CD4-positive, alpha-beta T cell treated with Interleukin-2 at 100 ng/mL for 4 hours (primary cell): ENCODE results near the gene CADM1.

ENCODE experiments used
- DNase-seq: peaks from one replicate; pipeline ENCODE4 v3.0.0-alpha.2; 2020; ENCODE audit warnings: low spot score

CADM1 gene

DNA sequence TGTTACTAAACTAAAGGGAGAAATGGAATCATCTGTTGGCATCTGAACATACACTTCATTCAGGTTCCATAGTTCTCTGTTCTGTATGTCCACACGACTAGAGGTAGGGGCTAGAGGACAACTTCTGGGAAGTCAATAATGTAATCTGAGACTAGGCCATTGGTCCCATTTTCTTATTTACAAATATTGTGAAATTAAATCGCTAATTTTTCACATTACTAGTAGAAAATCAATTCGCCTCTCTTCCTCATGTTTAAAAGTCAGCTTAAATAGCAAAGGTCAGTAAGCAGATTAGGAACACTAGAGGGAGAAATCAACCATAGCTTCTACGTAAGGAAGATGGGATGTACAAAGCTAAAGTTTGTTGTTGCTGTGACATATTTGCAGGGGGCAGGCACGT lies 59.7 kb downstream of the CADM1 start:
- no peak for DNase-seq

DNA sequence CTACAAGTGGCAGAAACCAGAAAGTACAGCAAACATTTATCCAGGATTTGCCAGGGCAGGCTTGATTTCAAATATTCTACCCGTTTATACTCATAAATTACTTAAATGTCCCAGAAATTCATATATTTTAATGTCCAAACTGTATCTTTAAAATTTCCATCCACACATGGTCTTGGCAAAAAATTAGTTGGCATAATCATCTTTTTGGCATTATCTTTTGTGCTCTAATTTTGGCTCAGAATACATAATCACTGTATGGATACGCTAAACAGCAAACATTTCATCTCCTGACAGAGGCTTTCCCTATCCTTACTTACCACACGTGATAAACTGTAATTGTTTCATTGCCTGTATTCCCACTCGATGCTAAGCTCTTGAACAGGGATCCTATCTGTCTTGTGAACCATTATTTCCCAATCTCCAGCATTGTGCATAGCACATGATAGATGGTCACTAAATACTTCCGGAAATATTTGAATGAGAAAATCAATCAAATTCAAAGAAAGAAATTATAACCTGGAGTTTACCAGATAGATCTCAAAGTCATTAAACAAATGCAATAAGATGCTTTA lies 64.2 kb downstream of the CADM1 start:
- no peak for DNase-seq

DNA sequence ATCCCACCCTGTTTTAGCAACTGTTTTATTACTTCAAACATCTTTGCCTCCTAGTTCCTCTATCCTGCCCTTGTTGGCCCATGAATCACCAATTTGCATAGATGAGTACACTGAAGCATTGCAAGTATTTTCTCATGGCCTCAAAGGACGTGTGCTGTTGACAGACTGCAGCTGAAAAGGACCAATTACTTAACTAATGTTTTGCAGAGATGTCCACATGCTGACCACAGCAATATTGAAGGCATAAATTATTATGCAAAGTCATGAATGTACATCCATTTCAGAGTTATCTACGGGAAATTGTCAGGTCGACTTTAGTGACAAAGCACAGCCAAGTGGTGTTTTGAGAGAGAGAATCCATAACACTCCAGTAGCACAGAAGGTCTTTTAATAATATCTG lies 64.8 kb downstream of the CADM1 start:
- DNase-seq: no peak

DNA sequence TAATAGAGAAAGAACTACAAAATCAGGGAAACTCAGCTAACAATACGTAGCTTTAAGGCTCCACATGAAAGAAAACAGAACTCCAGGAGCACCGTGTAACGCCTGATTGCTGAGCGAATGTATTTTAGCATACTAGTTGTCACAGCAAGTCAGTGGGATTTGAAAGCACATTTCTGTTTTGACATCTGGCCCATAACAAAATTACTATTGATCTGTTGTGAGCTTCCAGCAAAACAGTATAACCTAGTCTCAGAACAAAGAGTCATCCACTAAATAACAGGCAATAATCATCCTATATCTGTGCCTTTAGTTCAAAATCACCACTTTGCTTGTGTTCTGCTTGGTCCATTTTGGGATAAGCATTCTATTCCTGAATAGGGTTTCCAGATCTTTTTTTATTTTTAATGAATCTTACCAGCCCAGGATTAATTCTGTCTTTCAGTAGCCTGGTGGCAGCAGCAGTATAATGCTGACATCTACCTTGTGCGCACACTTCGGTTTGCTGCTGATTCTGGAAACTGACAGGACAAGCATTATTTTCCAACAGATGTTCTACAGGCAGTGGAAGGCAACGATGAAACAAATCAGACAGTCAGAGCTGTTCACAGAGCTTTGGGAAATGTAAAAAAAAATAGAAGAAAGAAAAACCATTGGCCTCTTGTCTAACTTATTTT lies 66.2 kb downstream of the CADM1 start:
- DNase-seq: no peak

DNA sequence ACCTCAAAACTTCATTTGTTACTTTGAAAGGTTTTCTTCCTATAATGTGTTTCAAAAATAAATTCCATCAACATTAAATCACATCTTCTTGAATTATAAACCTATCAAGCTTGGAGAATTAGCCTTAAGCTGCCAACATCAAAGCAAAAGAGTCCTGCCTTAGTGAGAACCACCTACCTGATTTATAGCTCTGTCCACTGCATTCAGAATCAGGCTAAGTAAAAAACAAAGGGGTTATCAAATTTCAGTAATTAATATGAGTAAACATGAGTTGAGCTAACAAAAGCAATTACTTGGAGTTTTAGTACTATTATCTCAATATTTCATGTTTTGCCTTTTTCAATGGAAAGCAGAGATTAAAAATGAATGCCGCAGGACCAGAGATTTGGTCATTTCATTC lies 73.9 kb downstream of the CADM1 start:
- no peak for DNase-seq

DNA sequence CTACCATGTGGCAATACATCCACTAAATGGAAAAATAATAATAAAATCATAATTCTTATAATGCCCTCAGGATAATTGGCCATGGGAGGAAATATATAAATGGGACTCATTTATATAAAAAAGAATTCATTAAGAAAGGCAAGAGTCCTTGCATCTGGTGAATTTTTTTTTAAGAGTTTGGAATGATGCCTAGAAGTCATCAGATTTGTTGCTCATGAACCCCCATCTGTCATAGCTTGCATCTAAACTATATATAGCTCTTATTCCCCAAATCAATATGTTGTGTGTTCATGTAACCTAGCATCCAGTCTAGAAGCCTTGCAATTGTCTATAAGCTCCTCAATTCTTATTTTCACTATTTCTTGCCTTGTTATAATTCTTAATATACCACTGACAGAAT lies 75.9 kb downstream of the CADM1 start:
- no peak for DNase-seq

DNA sequence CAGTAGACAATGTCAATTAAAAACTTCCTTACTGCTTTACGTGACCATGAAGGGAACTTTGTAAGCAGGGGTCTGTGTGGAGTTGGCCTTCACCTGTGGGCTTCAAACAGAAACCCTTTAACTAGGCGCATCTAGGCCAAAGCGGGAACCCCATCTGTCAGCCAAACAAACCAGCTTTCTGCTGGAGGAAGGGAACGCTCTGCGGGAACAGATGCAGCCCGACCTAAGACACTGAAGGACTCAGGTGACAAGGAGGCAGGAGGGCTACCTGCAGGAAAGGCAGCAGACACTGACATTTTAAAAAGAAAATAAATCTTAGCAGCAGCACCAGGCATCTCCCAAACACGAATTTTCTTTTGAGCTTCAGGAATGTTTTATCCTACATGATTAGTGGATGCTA lies 78.4 kb downstream of the CADM1 start:
- DNase-seq: no peak

DNA sequence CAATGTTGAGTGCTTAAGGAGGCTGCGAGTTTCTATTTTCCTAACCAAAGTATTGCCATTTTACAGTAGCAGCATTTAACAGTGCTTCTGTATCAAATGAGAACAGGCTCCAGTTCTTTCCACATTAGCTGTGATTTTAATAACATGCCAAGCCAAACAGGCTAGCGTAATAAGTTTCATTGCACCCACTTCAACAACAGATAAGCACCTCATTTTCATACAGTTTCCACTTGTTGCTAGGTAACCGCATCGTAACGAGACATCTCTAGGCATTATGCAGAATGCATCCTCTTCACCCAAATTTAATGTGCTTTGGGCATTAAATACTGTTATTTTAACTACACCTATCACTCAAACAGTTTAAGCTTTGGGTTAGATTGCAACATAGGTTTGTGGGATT lies 79.0 kb downstream of the CADM1 start:
- DNase-seq: no peak

DNA sequence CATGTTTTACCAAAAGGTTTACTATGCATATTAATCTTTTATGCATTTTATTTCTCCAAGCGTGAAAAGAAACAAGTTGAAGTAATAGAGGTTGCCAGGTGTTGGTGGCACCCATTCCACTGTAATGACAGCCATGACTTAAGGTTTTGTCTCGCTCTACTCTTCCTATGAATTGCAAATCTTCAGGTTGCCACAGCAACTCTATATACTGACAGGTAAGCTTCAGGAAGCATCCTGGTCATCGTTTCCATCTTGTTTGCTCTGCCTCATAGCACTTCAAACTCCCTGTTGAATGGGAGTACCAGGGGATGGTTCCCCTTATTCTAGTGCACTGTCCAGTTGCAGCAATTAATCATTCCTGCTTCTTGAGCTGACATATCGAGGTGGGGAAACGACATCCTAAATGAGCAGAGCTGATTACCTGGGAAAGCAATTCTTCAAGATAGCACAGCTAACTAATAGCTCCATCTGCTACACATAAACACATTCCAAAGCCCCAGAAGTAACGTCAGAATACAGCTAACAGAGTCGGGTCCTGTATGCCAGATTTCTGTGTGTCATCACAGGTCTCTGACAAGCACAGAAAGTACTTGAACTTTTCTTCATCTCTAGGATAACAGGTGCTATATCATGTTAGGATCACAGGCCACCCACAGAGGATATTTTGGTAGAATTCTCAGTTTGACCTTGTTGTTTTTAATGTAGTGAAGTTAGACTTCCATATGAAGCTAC lies 80.3 kb downstream of the CADM1 start:
- DNase-seq: no peak

DNA sequence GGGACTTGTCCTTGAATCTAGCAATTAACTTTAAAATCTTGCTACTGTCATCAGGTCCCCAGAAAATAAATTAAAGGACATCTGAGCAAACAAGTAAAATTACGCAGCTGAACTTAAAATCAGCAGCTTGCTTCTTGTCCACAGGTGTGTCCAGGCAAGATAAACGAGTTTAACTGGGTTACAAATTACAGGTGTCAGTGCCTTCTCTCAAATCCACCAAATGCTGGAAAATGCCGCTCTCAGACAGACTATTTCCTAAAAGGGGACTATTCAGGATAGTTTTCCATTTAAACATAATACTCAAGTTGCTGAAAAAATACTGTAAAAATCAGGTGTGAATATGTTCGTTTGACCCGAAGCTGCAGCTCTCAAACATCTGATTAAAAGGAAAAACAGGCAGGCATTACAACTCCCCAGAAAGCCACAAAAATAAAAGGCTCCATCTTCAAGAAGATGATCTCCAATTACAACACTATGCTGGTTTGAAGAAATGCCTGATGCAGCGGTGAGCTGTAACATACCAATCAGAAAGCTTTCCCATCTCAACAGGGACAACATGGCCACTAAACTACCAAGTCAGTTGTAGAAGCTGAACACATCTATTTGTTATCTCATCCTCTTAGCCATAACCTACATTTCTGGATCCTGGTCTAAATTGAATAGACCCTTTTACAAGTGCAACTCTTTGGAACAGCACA lies 82.1 kb downstream of the CADM1 start:
- DNase-seq: no peak

DNA sequence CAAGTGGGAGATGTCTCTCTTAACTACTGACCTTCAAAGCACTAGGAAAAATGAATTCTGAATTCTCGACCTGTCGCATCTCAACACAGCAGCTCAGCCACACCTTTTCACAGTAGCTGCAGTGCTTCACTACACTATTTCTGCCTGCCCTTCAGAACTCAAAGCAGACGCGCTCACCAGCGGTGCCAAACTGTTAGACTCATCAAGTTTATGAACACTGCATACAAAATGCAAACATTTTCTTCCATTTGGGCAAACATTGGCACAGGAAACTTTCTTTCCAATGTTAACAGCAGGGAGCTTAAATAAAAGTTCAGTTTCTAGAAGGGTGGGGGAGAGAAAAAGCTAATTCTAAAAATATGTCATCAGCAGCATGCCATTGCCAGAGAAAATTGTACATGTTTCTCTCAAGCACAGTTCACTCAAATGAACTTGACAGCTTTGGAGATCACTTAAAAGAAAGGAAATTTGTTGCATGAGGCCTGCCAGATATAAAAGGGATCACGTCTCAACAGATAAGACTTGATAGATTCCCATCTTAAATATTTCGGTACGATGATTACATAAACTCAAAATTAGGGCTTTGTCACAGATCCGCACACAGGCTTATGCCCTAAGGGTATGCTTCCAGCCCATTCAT lies 82.7 kb downstream of the CADM1 start:
- no peak for DNase-seq

DNA sequence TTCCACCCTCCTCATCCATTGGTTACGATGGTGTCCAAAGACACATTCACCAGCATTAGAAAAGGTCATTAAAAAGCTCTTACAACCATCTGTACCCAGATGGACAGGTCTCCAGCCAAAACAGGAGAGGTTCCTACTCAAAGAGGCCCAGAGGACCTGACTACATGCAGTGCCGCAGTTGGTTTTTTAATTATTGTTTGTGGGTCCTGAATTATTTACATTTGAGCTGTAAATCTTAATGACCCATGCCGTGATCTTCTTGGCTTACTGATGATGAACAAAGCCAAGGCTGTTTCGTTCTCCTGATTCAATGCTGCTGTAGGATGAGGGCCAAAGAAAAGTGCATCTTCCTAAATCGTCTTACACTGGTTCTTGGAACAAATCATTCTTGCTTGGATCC lies 83.7 kb downstream of the CADM1 start:
- DNase-seq: no peak

DNA sequence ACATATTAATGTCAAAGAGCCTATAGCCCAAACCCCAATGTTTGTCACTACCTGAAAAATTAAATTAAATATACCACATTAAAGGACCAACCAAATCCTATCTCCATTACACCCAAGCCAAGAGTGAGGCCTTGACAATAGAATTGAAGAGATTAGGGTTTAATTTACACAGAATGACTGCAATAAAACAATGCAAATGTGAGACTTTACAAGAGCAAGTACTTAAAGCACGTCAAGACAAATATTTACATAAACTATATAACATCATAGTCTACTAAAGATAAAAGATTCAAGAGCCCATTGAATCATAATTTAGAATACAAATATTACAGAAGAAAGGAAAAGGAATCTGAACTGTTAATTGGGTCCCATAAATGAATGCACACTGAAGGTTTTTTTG lies 85.6 kb downstream of the CADM1 start:
- no peak for DNase-seq

DNA sequence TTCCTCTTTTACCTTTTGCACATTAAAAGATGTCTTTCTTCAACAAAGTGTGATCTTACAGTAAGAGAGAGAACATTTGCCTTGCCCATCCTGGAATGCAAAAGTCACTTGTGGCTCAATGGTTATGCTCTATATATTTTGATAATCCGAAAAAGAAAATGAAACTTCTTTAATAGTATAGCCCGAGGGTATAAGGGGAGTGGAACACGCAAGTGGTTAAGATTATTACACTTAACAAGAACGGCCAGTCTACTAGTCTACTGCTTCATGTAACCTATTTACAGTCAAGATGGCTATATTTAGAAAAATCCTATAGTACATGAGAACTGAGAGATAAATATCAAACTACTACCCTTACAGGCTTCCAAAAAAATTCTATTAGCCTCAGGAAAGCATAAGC lies 86.1 kb downstream of the CADM1 start:
- DNase-seq: no peak

DNA sequence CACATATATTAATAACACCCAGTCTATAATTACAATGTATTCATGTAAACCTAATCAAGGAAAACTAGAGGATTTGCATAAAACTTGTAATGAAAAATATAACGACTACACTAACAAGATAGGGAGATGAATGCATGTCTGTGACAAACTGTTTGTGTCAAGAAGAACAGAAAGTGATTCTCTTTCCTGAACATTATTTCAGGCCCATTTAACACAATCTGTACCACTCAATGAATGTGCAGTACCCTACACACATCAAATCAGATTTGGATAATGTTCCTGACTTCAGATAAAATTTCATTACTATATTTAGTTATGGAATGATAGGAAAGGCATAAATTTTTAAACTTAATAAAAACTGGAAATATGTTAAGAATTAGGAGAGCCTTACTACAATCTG lies 93.1 kb downstream of the CADM1 start:
- DNase-seq: no peak

DNA sequence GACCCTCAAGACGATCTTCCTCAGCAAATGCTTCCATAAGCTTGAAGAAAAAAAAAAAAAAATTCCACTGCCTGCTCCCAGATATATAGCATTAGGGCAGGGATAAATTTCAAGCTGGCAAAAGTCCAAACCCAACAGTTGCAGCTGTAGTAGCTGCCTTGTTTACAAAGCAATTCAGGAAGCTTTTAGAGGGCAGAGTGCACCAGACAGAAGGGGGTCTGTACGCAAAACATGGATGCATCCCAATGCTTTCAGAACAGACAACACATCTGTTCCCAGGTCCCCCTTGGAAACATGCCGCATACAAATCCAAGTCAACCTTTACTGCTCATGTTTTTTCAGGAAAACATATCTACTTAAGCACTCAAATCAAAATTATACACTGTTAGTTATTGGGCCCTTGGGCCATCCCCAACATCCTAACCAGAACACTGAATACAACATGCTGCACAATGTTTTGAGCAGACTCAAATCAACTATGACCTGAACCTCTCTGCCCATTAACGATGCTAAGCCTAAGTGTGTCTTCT lies 94.5 kb downstream of the CADM1 start:
- no peak for DNase-seq

DNA sequence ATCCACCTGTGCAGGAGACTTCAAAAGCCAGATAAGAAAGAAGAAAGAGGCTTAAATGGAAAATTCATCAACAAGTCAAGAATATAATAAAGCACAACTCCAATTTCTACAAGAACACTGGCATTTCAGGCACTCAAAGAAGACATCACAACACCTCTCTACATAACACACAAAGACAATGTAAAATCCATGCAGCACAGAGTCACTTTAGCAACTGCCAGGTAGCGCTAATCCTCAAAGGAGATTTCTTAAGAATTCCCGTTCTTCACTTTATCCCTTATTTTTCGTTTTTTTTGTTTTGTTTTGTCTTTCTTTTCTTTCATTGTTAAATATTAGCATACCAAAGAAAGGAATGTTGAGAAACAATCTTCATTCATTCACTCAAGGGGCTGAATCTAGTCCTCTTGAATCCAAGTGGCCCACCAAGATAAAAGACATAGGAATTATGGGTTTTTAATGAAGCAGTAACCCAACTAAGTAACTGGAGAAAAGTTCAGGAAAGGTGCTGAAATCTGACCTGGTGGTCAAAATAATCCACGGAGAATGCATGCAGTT lies 95.0 kb downstream of the CADM1 start:
- DNase-seq: no peak

DNA sequence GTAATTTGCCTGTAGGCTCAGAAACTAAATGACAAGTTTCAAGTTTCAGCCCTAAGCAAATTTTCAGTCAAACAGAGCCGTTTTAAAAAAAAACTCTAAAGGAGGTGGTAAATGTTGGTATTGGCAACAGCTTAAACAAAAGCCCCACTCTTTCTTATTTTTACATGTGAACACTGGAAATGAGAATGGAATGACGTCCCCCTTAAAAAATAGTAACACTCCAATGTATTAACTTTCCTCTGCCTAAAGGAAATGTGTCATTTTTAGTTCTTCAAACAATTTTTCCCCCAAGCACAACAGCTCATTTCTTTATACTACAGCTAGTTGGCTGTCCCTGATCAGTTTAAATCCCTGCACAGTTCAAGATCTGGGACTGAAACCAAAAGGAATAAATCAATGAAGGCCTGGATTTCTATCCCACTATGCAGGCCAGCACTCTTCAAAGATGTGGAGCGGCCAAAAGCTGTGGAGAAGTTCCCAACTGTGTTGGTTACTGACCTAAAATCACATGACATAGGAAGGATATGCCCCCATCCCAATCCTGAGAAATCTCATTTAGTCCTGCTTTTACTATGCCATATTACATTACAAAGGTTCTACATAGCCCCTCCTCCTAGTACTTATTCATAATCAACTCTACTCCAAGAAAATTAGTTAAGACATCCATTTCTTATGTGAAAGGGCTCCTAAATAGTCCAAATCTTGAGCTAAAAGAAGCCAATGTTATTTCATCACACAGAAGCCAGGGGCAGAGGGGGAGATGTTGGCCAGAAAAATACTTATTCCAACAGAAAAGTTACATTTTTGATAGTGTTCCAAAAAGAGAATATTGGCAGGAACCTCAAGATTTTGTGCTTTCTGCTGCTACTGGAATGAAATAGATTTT lies 95.9 kb downstream of the CADM1 start:
- no peak for DNase-seq

DNA sequence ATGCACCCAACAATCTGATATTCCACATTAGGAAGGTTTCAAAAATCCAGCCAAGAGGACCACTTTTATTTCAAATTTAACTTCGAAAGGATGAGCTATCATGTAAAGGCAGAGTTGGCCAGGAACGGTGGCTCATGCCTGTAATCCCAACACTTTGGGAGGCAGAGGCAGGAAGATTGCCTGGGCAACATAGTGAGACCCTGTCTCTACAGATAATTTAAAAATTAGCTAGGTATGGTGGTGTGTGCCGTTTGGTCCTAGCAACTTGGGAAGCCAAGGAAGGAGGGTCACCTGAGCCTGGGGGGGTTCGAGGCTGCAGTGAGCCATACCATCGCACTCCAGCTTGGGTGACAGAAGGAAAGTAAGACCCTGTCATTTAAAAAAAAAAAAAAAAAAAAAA lies 96.7 kb downstream of the CADM1 start:
- DNase-seq: no peak

DNA sequence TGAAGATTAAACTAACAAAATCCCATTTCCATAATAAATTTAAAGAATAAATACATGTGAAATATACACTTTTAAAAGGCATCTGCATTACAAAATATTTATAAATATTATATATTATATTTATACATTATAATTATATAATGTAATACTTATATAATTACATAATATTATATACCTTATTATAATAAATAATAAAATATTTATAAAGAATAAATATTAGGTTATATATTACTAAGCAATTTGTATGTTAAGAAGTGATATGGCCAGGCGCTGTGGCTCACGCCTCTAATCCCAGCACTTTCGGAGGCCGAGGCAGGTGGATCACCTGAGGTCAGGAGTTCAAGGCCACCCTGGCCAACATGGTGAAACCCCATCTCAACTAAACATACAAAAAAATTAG lies 97.8 kb downstream of the CADM1 start:
- no peak for DNase-seq
